ENCODE data around the gene SCP2. TPM values are rescaled to one million over a fixed set of nuclear protein-coding genes. Genes with fewer than 3 reads are reported as not detected.

The SCP2 gene
- total RNA-seq, 1 donor from 2014 or later = 61.9 TPM

- no peak for DNase-seq (ENCODE audit: extremely low spot score in 2 of 2)
- Histone ChIP-seq H3K4me3 (no peak overlapping the region), H3K27ac (no peak overlapping the region), H3K36me3 (peaks cover 0 to 12% of the 10 kb centered on the region in 2 donors), H3K27me3 (no peaks in the 10 kb centered on the region), H3K4me1 (no peaks in the 10 kb centered on the region), H3K9me3 (no peaks in the 10 kb centered on the region)
- intact Hi-C loops (cut with DNase I) = no loop called here
- TF ChIP-seq, protein P1, sequence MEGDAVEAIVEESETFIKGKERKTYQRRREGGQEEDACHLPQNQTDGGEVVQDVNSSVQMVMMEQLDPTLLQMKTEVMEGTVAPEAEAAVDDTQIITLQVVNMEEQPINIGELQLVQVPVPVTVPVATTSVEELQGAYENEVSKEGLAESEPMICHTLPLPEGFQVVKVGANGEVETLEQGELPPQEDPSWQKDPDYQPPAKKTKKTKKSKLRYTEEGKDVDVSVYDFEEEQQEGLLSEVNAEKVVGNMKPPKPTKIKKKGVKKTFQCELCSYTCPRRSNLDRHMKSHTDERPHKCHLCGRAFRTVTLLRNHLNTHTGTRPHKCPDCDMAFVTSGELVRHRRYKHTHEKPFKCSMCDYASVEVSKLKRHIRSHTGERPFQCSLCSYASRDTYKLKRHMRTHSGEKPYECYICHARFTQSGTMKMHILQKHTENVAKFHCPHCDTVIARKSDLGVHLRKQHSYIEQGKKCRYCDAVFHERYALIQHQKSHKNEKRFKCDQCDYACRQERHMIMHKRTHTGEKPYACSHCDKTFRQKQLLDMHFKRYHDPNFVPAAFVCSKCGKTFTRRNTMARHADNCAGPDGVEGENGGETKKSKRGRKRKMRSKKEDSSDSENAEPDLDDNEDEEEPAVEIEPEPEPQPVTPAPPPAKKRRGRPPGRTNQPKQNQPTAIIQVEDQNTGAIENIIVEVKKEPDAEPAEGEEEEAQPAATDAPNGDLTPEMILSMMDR (IDR thresholded peaks at IDR 0.05) = no peak
- no peak for TF ChIP-seq POLR2A (IDR thresholded peaks at IDR 0.05)
- no peak for TF ChIP-seq POLR2AphosphoS5 (IDR thresholded peaks at IDR 0.05; ENCODE audit: insufficient read depth in 1 of 2, low read depth in 1 of 2)
These were observed 150.5 kb downstream of the SCP2 start for GRCh38 chr1:53077599-53077965.

DNA sequence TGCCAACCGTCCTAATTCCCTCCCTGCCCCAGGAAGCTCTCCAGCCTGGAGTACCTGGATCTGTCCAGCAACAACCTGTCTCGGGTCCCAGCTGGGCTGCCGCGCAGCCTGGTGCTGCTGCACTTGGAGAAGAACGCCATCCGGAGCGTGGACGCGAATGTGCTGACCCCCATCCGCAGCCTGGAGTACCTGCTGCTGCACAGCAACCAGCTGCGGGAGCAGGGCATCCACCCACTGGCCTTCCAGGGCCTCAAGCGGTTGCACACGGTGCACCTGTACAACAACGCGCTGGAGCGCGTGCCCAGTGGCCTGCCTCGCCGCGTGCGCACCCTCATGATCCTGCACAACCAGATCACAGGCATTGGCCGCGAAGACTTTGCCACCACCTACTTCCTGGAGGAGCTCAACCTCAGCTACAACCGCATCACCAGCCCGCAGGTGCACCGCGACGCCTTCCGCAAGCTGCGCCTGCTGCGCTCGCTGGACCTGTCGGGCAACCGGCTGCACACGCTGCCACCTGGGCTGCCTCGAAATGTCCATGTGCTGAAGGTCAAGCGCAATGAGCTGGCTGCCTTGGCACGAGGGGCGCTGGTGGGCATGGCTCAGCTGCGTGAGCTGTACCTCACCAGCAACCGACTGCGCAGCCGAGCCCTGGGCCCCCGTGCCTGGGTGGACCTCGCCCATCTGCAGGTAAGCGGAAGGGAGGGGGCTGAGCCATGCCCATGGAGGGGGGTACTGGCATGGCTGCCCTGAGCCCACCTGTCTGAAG, 151.4 kb downstream of the SCP2 start:
- Histone ChIP-seq H3K27me3 (no peaks in the 10 kb centered on the region), H3K4me3 (no peak overlapping the region), H3K36me3 (peaks cover 0 to 14% of the 10 kb centered on the region in 2 donors), H3K9me3 (no peaks in the 10 kb centered on the region), H3K27ac (no peak overlapping the region), H3K4me1 (no peaks in the 10 kb centered on the region)
- no peak for DNase-seq (ENCODE audit: extremely low spot score in 2 of 2)
- intact Hi-C loops (cut with DNase I) = no loop called here
- TF ChIP-seq, protein P1 (IDR thresholded peaks at IDR 0.05) = no peak
- TF ChIP-seq POLR2A (IDR thresholded peaks at IDR 0.05) (no peak), POLR2AphosphoS5 (IDR thresholded peaks at IDR 0.05; ENCODE audit: insufficient read depth in 1 of 2, low read depth in 1 of 2) (no peak)

- Histone ChIP-seq H3K27me3 (no peaks in the 10 kb centered on the region), H3K27ac (no peak overlapping the region), H3K4me1 (no peaks in the 10 kb centered on the region), H3K36me3 (peaks cover 0 to 14% of the 10 kb centered on the region in 2 donors), H3K4me3 (no peak overlapping the region), H3K9me3 (no peaks in the 10 kb centered on the region)
- TF ChIP-seq, protein P1 (IDR thresholded peaks at IDR 0.05) = no peak
- no peak for TF ChIP-seq POLR2AphosphoS5 (IDR thresholded peaks at IDR 0.05; ENCODE audit: insufficient read depth in 1 of 2, low read depth in 1 of 2)
- TF ChIP-seq POLR2A (IDR thresholded peaks at IDR 0.05) = no peak
- DNase-seq (ENCODE audit: extremely low spot score in 2 of 2) = no peak
- intact Hi-C loops (cut with DNase I) = no loop called here
These were observed 152.2 kb downstream of the SCP2 start for GRCh38 chr1:53079251-53079650.

GRCh38 chr1:53080041-53080440, 153.0 kb downstream of the SCP2 start:
- Histone ChIP-seq H3K27me3 (no peaks in the 10 kb centered on the region), H3K27ac (no peak overlapping the region), H3K4me3 (no peak overlapping the region), H3K9me3 (no peaks in the 10 kb centered on the region), H3K4me1 (no peaks in the 10 kb centered on the region), H3K36me3 (peaks cover 0 to 14% of the 10 kb centered on the region in 2 donors)
- no peak for DNase-seq (ENCODE audit: extremely low spot score in 2 of 2)
- no peak for TF ChIP-seq POLR2AphosphoS5 (IDR thresholded peaks at IDR 0.05; ENCODE audit: insufficient read depth in 1 of 2, low read depth in 1 of 2)
- TF ChIP-seq, protein P1 (IDR thresholded peaks at IDR 0.05) = no peak
- TF ChIP-seq POLR2A (IDR thresholded peaks at IDR 0.05) = no peak
- intact Hi-C loops (cut with DNase I) = no loop called here

DNA sequence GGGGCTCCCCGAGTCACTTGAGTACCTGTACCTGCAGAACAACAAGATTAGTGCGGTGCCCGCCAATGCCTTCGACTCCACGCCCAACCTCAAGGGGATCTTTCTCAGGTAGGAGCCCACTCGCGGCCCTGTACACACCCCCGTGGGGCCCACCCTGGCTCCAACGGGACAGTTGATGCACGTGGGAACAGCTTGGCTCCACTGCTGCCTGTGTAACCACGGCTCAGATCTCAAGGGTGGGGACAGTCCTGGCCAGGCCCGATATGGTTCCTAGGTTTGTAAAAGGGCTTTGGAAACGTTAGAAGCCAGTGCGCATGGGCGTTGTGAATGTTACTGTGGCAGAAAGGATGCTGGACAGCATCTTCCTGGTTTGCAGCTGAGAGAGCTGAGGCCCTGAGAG, 153.7 kb downstream of the SCP2 start:
- intact Hi-C loops (cut with DNase I) = no loop called here
- TF ChIP-seq POLR2AphosphoS5 (IDR thresholded peaks at IDR 0.05; ENCODE audit: insufficient read depth in 1 of 2, low read depth in 1 of 2) (no peak), POLR2A (IDR thresholded peaks at IDR 0.05) (no peak)
- TF ChIP-seq, protein P1 (IDR thresholded peaks at IDR 0.05) = no peak
- no peak overlapping the region for H3K4me3 ChIP-seq
- no peaks in the 10 kb centered on the region for H3K9me3 ChIP-seq
- H3K4me1 ChIP-seq = no peaks in the 10 kb centered on the region
- H3K36me3 ChIP-seq = peaks cover 0 to 14% of the 10 kb centered on the region in 2 donors
- no peak overlapping the region for H3K27ac ChIP-seq
- no peak for DNase-seq (ENCODE audit: extremely low spot score in 2 of 2)
- no peaks in the 10 kb centered on the region for H3K27me3 ChIP-seq
